ENCODE measurements around the gene CSNK2B. TPM values are rescaled to one million over a fixed set of nuclear protein-coding genes. Genes with fewer than 3 reads are reported as not detected.

CSNK2B gene
- total RNA-seq, 1 experiment from 2014 or later: 267 TPM

GRCh38 chr6:31700740-31701401, 35.0 kb downstream of the CSNK2B start:
- Histone ChIP-seq H2AFZ (ENCODE audit: low read length) (no peak overlapping the region), H4K20me1 (ENCODE audit: low read length) (no peaks in the 10 kb centered on the region), H3K36me3 (ENCODE audit: low read depth, low read length) (peaks cover 3% of the 10 kb centered on the region; the same call in 1 of the 2 replicates), H3K4me2 (ENCODE audit: low read length) (peak overlapping the region; percentile 95; the same call in 1 of the 2 replicates), H3K79me2 (ENCODE audit: low read length) (peaks cover 25% of the 10 kb centered on the region), H3K9me2 (replicated peaks; ENCODE audit: low read length) (no peaks in the 10 kb centered on the region), H3K4me1 (ENCODE audit: insufficient read depth, low read length) (peaks cover 10% of the 10 kb centered on the region), H3K27me3 (ENCODE audit: low read length) (no peaks in the 10 kb centered on the region), H3K9ac (ENCODE audit: low read length) (no peak overlapping the region), H3F3A (ENCODE audit: low read length, unreplicated experiment) (no peaks in the 10 kb centered on the region), H3K27ac (ENCODE audit: low read length) (no peak overlapping the region), H3K9me3 (ENCODE audit: low read length) (no peaks in the 10 kb centered on the region), H3K4me3 (ENCODE audit: low read length) (peak overlapping the region; percentile 85; the same call in 1 of the 2 replicates)
- POLR2A ChIA-PET (ENCODE audit: unreplicated experiment): interaction anchor here (0.6 kb wide), 1 partner anchor 1090 kb away, joined by 5 read pairs; no protein-coding TSS in a partner anchor
- DNase-seq: no peak
- CTCF ChIA-PET: no interaction called here
- no TSS peak for BruUV-seq (replicated peaks)
- intact Hi-C loops (cut with micrococcal nuclease): no loop called here
- no peak for ATAC-seq
- no peak for TF ChIP-seq EZH2phosphoT487 (IDR thresholded peaks at IDR 0.05; ENCODE audit: borderline replicate concordance, low read length)

GRCh38 chr6:31701666-31702404, 36.0 kb downstream of the CSNK2B start:
- ATAC-seq: no peak

GRCh38 chr6:31702405-31702818, 36.5 kb downstream of the CSNK2B start:
- no TSS peak for BruUV-seq (replicated peaks)
- CTCF ChIA-PET: no interaction called here

More at GRCh38 chr6:31701666-31702404, 36.0 kb downstream of the CSNK2B start:
- Histone ChIP-seq H3K36me3 (ENCODE audit: low read depth, low read length) (no peaks in the 10 kb centered on the region; the same call in 1 of the 2 replicates), H3K27me3 (ENCODE audit: low read length) (no peaks in the 10 kb centered on the region), H2AFZ (ENCODE audit: low read length) (peak overlapping the region; percentile 87), H3K4me2 (ENCODE audit: low read length) (peak overlapping the region; percentile 95), H3K9ac (ENCODE audit: low read length) (peak overlapping the region; percentile 86), H4K20me1 (ENCODE audit: low read length) (no peaks in the 10 kb centered on the region), H3K4me1 (ENCODE audit: insufficient read depth, low read length) (peaks cover 10% of the 10 kb centered on the region), H3K79me2 (ENCODE audit: low read length) (peaks cover 25% of the 10 kb centered on the region), H3K9me3 (ENCODE audit: low read length) (no peaks in the 10 kb centered on the region), H3K9me2 (replicated peaks; ENCODE audit: low read length) (no peaks in the 10 kb centered on the region), H3K4me3 (ENCODE audit: low read length) (peak overlapping the region; percentile 85), H3F3A (ENCODE audit: low read length, unreplicated experiment) (no peaks in the 10 kb centered on the region), H3K27ac (ENCODE audit: low read length) (peak overlapping the region; percentile 71; the same call in 1 of the 2 replicates)
- no peak for DNase-seq
- TF ChIP-seq CTCF (conservative IDR thresholded peaks at IDR 0.05; ENCODE audit: low read depth, low read length) (no peak), EZH2 (IDR thresholded peaks at IDR 0.05; ENCODE audit: low read length, unreplicated experiment) (no peak), EZH2phosphoT487 (IDR thresholded peaks at IDR 0.05; ENCODE audit: borderline replicate concordance, low read length) (no peak)
- intact Hi-C loops (cut with micrococcal nuclease): no loop called here
- no TSS peak for BruUV-seq (replicated peaks)
- ChIA-PET CTCF (no interaction called here), POLR2A (ENCODE audit: unreplicated experiment) (interaction anchor here (0.6 kb wide), 2 partner anchors 24 to 1089 kb away, joined by 5 to 21 read pairs; no protein-coding TSS in a partner anchor)

More at GRCh38 chr6:31702405-31702818, 36.5 kb downstream of the CSNK2B start:
- peak overlapping the region; percentile 85 for H3K4me3 ChIP-seq (ENCODE audit: low read length)
- peaks cover 25% of the 10 kb centered on the region for H3K79me2 ChIP-seq (ENCODE audit: low read length)
- H3F3A ChIP-seq (ENCODE audit: low read length, unreplicated experiment): no peaks in the 10 kb centered on the region
- H3K4me2 ChIP-seq (ENCODE audit: low read length): peak overlapping the region; percentile 95
- TF ChIP-seq EZH2phosphoT487 (IDR thresholded peaks at IDR 0.05; ENCODE audit: borderline replicate concordance, low read length) (no peak), CTCF (conservative IDR thresholded peaks at IDR 0.05; ENCODE audit: low read depth, low read length) (no peak), EZH2 (IDR thresholded peaks at IDR 0.05; ENCODE audit: low read length, unreplicated experiment) (no peak)
- peak; percentile 8 for DNase-seq
- POLR2A ChIA-PET (ENCODE audit: unreplicated experiment): interaction anchor here (0.6 kb wide), 1 partner anchor 23 kb away, joined by 21 read pairs; no protein-coding TSS in a partner anchor
- no peaks in the 10 kb centered on the region for H3K9me2 ChIP-seq (replicated peaks; ENCODE audit: low read length)
- peak; percentile 23 for ATAC-seq
- H3K27me3 ChIP-seq (ENCODE audit: low read length): no peaks in the 10 kb centered on the region
- peak overlapping the region; percentile 86 for H3K9ac ChIP-seq (ENCODE audit: low read length)
- no peaks in the 10 kb centered on the region for H3K9me3 ChIP-seq (ENCODE audit: low read length)
- H2AFZ ChIP-seq (ENCODE audit: low read length): peak overlapping the region; percentile 87
- H3K4me1 ChIP-seq (ENCODE audit: insufficient read depth, low read length): peaks cover 10% of the 10 kb centered on the region
- no peaks in the 10 kb centered on the region for H4K20me1 ChIP-seq (ENCODE audit: low read length)
- no peaks in the 10 kb centered on the region for H3K36me3 ChIP-seq (ENCODE audit: low read depth, low read length)
- H3K27ac ChIP-seq (ENCODE audit: low read length): peak overlapping the region; percentile 71
- intact Hi-C loops (cut with micrococcal nuclease): no loop called here
